Measurements from ENCODE around the gene DNM1.

GRCh38 chr9:128162215-128163026 lies 40.8 kb upstream of the DNM1 start:
- no peak for TF ChIP-seq CTCF (IDR thresholded peaks at IDR 0.05; ENCODE audit: insufficient read depth, low read length)
- no peak for TF ChIP-seq POLR2AphosphoS5 (IDR thresholded peaks at IDR 0.05; ENCODE audit: low read depth)
- no peak for TF ChIP-seq GABPA (IDR thresholded peaks at IDR 0.05; ENCODE audit: low read depth)
